NCI-H2171 treated with DMSO at 0.1 percent for 48 hours (cell line): ENCODE measurements around the gene PRPSAP1.

Experiments used
- DNase-seq: peaks from one replicate; lab custom pipeline; 2025; lab: John Stamatoyannopoulos, UW

Gene PRPSAP1

DNA sequence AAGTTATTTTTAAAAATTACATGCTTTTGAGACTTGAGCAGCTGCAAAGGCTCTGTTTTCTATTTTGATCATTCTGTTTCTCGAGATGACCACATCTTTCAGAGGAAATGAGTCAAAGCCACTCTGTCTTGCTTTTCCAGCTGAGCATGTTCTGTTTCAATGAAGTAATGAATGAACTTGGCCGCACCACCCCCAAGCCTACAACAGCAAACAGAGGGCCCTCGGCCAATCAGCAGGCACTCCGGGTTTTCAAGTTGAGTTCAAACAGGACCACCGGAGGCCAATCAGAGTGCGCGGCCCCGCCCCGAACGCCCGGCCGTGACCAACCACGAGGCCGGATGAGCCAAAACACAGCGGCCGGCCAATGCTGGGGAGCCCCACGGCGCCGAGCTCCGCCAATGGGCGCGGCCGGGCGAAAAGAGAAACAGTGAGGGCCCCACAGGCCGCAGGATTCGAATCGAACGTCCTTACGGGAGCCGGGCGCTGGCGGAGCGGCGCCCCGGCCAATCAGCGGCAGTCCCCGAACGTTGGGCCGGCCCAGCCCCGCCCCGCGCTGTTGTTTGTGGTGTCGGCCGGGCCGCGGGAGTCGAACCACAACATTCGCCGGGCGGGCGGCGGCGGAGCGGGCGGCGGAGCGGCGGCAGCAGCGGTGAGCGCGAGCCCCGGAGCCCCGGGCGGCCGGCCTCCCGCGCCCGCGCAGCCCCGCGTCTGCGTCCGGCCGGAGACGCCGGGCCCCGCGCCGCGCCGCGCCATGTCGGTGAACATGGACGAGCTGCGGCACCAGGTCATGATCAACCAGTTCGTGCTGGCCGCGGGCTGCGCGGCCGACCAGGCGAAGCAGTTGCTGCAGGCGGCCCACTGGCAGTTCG lies 88.7 kb downstream of the PRPSAP1 start, which contains the start of gene UBALD2:
Gene UBALD2, plus strand, starts transcription at position 594 of the 869 bp plus-strand sequence. Its CDS starts 158 bp downstream, at position 752.
- DNase-seq: peak; percentile 98

GRCh38 chr17:76264425-76264754 lies 89.3 kb downstream of the PRPSAP1 start:
- no peak for DNase-seq

GRCh38 chr17:76263896-76264295 lies 89.8 kb downstream of the PRPSAP1 start:
- no peak for DNase-seq

DNA sequence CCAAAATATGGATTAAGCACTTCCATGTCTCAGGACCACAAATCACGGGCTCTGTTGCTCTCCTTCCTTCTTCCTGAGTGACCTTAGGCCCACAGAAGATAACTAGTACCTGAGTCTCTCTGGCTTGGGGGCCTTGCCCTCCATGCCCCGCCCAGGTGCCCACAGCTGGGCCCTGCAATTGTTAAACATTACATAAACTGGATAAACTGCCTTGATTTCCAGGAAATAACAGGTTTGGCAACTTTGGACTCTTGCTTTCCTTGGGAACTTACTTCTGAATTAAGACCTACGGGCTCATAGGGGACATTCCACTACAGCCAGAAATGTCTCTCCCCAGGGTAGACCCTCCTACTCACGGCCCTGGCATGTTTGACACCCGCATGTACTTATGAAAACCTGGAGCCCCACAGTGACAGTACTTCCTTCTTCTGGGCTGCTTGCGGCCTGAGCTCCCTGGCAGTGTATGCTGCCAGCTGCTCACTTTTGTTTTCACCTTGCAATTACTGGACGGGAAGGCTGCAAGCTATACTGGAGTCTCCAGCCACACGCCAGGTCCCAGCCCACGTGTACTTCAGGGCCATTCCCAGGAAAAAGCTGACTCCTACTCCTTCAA lies 90.9 kb downstream of the PRPSAP1 start:
- no peak for DNase-seq

- DNase-seq: no peak
Measured at GRCh38 chr17:76261421-76262215, 92.1 kb downstream of the PRPSAP1 start.

GRCh38 chr17:76260669-76261068 lies 93.0 kb downstream of the PRPSAP1 start:
- no peak for DNase-seq

DNA sequence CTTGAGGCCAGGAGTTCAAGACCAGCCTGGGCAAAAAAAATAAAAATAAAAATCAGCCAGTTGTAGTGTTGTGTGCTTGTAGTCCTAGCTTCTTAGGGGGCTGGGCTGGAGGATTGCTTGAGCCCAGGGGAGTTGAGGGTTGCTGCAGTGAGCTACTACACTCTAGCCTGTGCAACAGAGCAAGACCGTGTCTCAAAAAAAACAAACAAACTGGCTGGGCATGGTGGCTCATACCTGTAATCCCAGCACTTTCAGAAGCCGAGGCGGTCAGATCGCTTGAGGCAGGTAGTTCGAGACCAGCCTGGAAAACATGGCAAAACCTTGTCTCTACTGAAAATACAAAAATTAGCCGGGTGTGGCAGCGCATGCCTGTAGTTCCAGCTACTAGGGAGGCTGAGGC lies 93.5 kb downstream of the PRPSAP1 start:
- no peak for DNase-seq
